SHP77 treated with DMSO at 0.1 percent for 48 hours (cell line): Measurements from ENCODE around the gene DPH5.

Source experiments
- DNase-seq: peaks from one replicate; lab custom pipeline; 2025; lab: John Stamatoyannopoulos, UW

The DPH5 gene

DNA sequence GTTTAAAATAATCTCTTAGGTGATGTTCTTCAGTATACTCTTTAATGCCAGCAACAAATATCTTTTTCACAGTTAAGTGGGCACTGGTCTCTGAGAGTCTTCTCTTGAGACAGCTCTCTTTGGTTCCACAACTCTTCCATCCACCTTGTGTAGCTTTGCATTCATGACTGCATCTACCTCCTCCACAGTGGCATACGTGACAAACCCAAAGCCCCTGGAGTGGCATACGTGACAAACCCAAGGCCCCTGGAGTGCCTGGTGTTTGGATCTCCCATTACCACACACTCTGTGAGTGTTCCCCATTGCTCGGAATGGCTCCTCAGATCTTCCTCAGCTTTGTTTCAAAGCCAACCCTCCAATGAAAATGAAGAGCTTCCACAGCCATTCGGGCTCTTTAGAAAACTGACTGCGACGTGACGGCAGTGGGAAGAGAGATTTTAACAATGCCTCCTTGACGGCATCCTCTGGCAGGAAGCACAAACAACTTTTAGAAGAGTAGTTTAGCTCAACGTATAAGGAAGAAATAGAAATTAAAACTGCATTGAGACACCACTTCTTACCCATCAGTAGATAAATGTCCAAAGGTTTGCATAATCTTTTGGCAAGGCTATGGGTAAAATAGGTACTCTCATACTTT, 83.9 kb downstream of the DPH5 start:
- no peak for DNase-seq

DNA sequence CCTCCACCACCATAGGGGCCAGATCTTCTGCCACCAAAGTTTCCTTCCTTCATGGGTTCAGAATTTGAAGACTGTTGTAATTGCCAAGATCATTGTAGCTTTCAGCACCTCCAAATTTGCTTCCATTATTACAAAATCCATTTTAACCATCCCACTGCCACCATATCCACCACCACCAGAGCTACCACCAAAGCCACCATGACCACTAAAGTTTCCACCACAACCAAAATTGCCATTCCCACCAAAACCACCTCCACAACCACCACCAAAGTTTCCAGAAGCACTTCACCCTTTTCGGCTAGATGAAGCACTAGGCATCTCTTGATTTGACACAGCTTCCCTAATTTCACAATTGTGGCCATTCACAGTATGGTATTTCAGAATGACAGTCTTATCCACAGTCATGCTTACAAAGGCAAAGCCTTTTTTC, 84.5 kb downstream of the DPH5 start:
- no peak for DNase-seq
